PC-9 (cell line): ENCODE results near the gene ENDOV. TPM values are rescaled to one million over a fixed set of nuclear protein-coding genes. Genes with fewer than 3 reads are reported as not detected.

Experiments used
- BruUV-seq: library from RNA; stranded (reverse); fragments of 400-500 nt; replicated peaks from 2 replicates; lab custom pipeline; 2021; lab: Mats Ljungman, UMichigan
- CTCF ChIA-PET: fragments of 300-600 bp; sonication (Branson Sonifier 250); formaldehyde crosslinking; loops from one replicate; lab custom pipeline; 2022; ENCODE audit warnings: antibody characterized with exemption; lab: Charles Lee
- POLR2A ChIA-PET: fragments of 300-600 bp; sonication (Branson Sonifier 250); formaldehyde crosslinking; loops from one replicate; lab custom pipeline; 2022; ENCODE audit warnings: antibody characterized with exemption; ENCODE audit not compliant: unreplicated experiment; lab: Charles Lee
- DNase-seq, 2 experiments: peaks; one replicate each; pipeline versions ENCODE4 v3.0.0 to v3.0.0-alpha.2; 2015 to 2022; ENCODE audit warnings: mixed read lengths in 1 of 2
- H2AFZ ChIP-seq: fragments of 200-600 bp; sonication (generic); 2 replicates; pipeline ENCODE4 v1.8.1; 2017; ENCODE audit warnings: antibody characterized with exemption
- H3F3A ChIP-seq: fragments of 200-600 bp; sonication (generic); 2 replicates; pipeline ENCODE4 v1.8.1; 2017; ENCODE audit warnings: antibody characterized with exemption, mild to moderate bottlenecking, low read depth; ENCODE audit not compliant: insufficient read depth
- H3K27ac ChIP-seq: fragments of 200-600 bp; sonication (generic); 2 replicates; pipeline ENCODE4 v1.6.1; 2016; ENCODE audit warnings: mixed run types
- H3K27me3 ChIP-seq: fragments of 200-600 bp; sonication (generic); 2 replicates; pipeline ENCODE4 v1.6.1; 2016; ENCODE audit warnings: low read depth, mixed run types; ENCODE audit not compliant: insufficient read depth
- H3K36me3 ChIP-seq: fragments of 200-600 bp; sonication (generic); 2 replicates; pipeline ENCODE4 v1.6.1; 2016; ENCODE audit warnings: low read depth, mixed run types
- H3K4me1 ChIP-seq: fragments of 200-600 bp; sonication (generic); replicated peaks from 2 replicates; pipeline ENCODE4 v1.6.1; 2016; ENCODE audit warnings: mixed run types; ENCODE audit not compliant: insufficient read depth
- H3K4me2 ChIP-seq: fragments of 200-600 bp; sonication (generic); 2 replicates; pipeline ENCODE4 v1.6.1; 2017; ENCODE audit warnings: mixed run types
- H3K4me3 ChIP-seq: fragments of 200-600 bp; sonication (generic); 2 replicates; pipeline ENCODE4 v1.6.1; 2016; ENCODE audit warnings: mixed run types
- H3K79me2 ChIP-seq: fragments of 200-600 bp; sonication (generic); 2 replicates; pipeline ENCODE4 v1.6.1; 2017; ENCODE audit warnings: low read depth, mixed run types
- H3K9me2 ChIP-seq: fragments of 200-600 bp; sonication (generic); 2 replicates; pipeline ENCODE4 v1.8.1; 2017; ENCODE audit warnings: mild to moderate bottlenecking; ENCODE audit not compliant: insufficient read depth
- H3K9me3 ChIP-seq: fragments of 200-600 bp; sonication (generic); 2 replicates; pipeline ENCODE4 v1.8.1; 2016; ENCODE audit warnings: low read depth; ENCODE audit not compliant: insufficient read depth
- H4K20me1 ChIP-seq: fragments of 200-600 bp; sonication (generic); 2 replicates; pipeline ENCODE4 v1.8.1; 2017; ENCODE audit not compliant: insufficient read depth
- EZH2 ChIP-seq: fragments of 200-600 bp; sonication (generic); IDR thresholded peaks from 2 replicates; pipeline ENCODE4 v1.8.0; 2017; ENCODE audit warnings: antibody characterized with exemption, low read depth
- intact Hi-C: fragments of 100-400 bp; cut with micrococcal nuclease; formaldehyde crosslinking; loops from one replicate; pipeline ENCODE4 v1.10.0; 2022; ENCODE audit not compliant: unreplicated experiment
- total RNA-seq: library from RNA; stranded (reverse); gene quantifications from 2 replicates; pipeline ENCODE4 v1.2.3, GENCODE V29; 2021
- TF ChIP-seq, protein P1 (sequence below): fragments of 200-600 bp; sonication (generic); conservative IDR thresholded peaks from 2 replicates; pipeline ENCODE4 v1.6.1; 2017; ENCODE audit warnings: mixed run types, antibody characterized with exemption, mild to moderate bottlenecking, moderate library complexity

Gene ENDOV
- total RNA-seq, 1 experiment from 2014 or later: 50.3 TPM

- BruUV-seq: no TSS peak
- H3F3A ChIP-seq: no peaks in the 10 kb centered on the region
- intact Hi-C loops: no loop called here
- no peaks in the 10 kb centered on the region for H3K9me3 ChIP-seq
- H3K79me2 ChIP-seq: 0 out of 2 replicates have a peak, but pooled peaks cover 5% of the 10 kb centered on the region
- no peaks in the 10 kb centered on the region for H3K36me3 ChIP-seq
- H3K4me3 ChIP-seq: no peak overlapping the region
- ChIA-PET CTCF (no interaction called here), POLR2A (no interaction called here)
- no peak overlapping the region for H3K4me2 ChIP-seq
- DNase-seq: no peak
- H3K27me3 ChIP-seq: no peaks in the 10 kb centered on the region
- H4K20me1 ChIP-seq: no peaks in the 10 kb centered on the region
- no peak overlapping the region for H3K27ac ChIP-seq
- no peak overlapping the region for H2AFZ ChIP-seq
- TF ChIP-seq, protein P1, sequence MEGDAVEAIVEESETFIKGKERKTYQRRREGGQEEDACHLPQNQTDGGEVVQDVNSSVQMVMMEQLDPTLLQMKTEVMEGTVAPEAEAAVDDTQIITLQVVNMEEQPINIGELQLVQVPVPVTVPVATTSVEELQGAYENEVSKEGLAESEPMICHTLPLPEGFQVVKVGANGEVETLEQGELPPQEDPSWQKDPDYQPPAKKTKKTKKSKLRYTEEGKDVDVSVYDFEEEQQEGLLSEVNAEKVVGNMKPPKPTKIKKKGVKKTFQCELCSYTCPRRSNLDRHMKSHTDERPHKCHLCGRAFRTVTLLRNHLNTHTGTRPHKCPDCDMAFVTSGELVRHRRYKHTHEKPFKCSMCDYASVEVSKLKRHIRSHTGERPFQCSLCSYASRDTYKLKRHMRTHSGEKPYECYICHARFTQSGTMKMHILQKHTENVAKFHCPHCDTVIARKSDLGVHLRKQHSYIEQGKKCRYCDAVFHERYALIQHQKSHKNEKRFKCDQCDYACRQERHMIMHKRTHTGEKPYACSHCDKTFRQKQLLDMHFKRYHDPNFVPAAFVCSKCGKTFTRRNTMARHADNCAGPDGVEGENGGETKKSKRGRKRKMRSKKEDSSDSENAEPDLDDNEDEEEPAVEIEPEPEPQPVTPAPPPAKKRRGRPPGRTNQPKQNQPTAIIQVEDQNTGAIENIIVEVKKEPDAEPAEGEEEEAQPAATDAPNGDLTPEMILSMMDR: no peak
- no peak for TF ChIP-seq EZH2
- no peaks in the 10 kb centered on the region for H3K9me2 ChIP-seq
- H3K4me1 ChIP-seq: peaks cover 5% of the 10 kb centered on the region; the same call in 1 of the 2 replicates
Observed at GRCh38 chr17:80451104-80451775, 36.3 kb downstream of the ENDOV start.

DNA sequence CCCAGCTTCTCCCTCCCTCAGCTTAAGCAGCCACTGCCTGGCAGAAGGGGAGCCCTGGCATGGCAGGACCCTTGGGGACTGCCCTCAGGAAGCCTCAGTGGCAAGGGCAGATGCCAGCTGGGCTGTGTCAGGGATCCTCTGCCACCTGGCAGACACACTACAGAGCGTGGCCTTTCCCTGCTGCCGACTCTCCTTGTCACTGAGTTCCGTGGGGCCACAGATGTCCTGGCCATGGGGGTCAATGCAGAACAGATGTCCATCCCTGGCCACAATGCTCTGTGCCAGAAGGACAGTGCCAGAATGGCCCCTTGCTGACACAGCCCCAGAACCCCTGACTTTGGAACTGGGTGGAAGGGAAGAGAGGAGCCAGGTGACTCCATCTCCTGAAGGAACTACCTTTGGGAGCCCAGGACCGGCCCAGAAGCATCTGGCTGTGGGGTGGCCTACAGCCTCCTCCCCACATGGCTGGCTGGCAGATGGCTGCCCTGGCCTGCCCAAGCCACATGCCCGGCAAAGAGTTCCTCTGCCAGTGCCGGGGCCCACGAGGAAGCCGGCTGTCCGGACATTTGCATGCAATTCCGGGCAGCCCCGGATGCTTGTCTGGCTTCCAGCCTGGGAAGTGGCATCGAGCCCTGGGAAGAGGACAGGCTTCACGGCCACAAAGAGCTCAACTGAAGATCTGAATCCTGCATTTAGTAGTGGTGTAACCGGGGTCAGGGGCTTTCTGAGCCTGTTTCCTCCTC lies 37.4 kb downstream of the ENDOV start:
- Histone ChIP-seq H3K4me2 (no peak overlapping the region), H3K36me3 (no peaks in the 10 kb centered on the region), H2AFZ (no peak overlapping the region), H3K27me3 (no peaks in the 10 kb centered on the region), H3K9me3 (no peaks in the 10 kb centered on the region), H3F3A (no peaks in the 10 kb centered on the region), H3K27ac (no peak overlapping the region), H3K9me2 (no peaks in the 10 kb centered on the region), H3K4me3 (no peak overlapping the region), H3K79me2 (0 out of 2 replicates have a peak, but pooled peaks cover 5% of the 10 kb centered on the region), H4K20me1 (no peaks in the 10 kb centered on the region), H3K4me1 (peaks cover 7% of the 10 kb centered on the region)
- no peak for DNase-seq
- intact Hi-C loops: no loop called here
- TF ChIP-seq, protein P1: no peak
- TF ChIP-seq EZH2: no peak
- ChIA-PET CTCF (no interaction called here), POLR2A (no interaction called here)
- BruUV-seq: no TSS peak

- H3K79me2 ChIP-seq: 0 out of 2 replicates have a peak, but pooled peaks cover 5% of the 10 kb centered on the region
- H4K20me1 ChIP-seq: no peaks in the 10 kb centered on the region
- BruUV-seq: no TSS peak
- ChIA-PET POLR2A (interaction anchor here (0.5 kb wide), 1 partner anchor 1054 kb away, joined by 11 read pairs; no protein-coding TSS in a partner anchor), CTCF (interaction anchor here (0.6 kb wide), 1 partner anchor 128 kb away, joined by 3 read pairs; no protein-coding TSS in a partner anchor)
- H3K4me2 ChIP-seq: peak overlapping the region; percentile 83
- no peaks in the 10 kb centered on the region for H3K9me2 ChIP-seq
- H2AFZ ChIP-seq: no peak overlapping the region
- no peaks in the 10 kb centered on the region for H3K9me3 ChIP-seq
- peak overlapping the region; percentile 69 for H3K4me3 ChIP-seq
- DNase-seq: no peak
- TF ChIP-seq EZH2: no peak
- TF ChIP-seq, protein P1: no peak
- H3K4me1 ChIP-seq: peaks cover 15% of the 10 kb centered on the region
- H3F3A ChIP-seq: no peaks in the 10 kb centered on the region
- intact Hi-C loops: no loop called here
- no peaks in the 10 kb centered on the region for H3K36me3 ChIP-seq
- no peaks in the 10 kb centered on the region for H3K27me3 ChIP-seq
- no peak overlapping the region for H3K27ac ChIP-seq
Observed at GRCh38 chr17:80453126-80453997, 38.4 kb downstream of the ENDOV start.
